HCT116 (cell line): ENCODE data around the gene TFDP1.

Experiments
- CEBPB ChIP-seq: IDR thresholded peaks from 2 replicates; pipeline ENCODE4 v1.6.1; 2012; ENCODE audit warnings: low read depth
- CTCF ChIP-seq, 3 experiments: fragments of 200-600 bp in 1 of 3; sonication (generic) in 1 of 3; IDR thresholded peaks in 2 of 3; conservative IDR thresholded peaks in 1 of 3; 2 replicates each; pipeline ENCODE4 v1.5.1; 2012 to 2017; ENCODE audit warnings: low read depth in 2 of 3, low read length in 2 of 3, antibody characterized with exemption in 1 of 3, borderline replicate concordance in 1 of 3, control low read depth in 1 of 3, mild to moderate bottlenecking in 1 of 3, mixed read lengths in 1 of 3, mixed run types in 1 of 3, moderate library complexity in 1 of 3; ENCODE audit not compliant: insufficient read depth in 1 of 3
- EZH2 ChIP-seq: fragments of 200-600 bp; sonication (generic); IDR thresholded peaks from 2 replicates; pipeline ENCODE4 v1.6.1; 2017; ENCODE audit warnings: antibody characterized with exemption, mixed run types
- EZH2phosphoT487 ChIP-seq: fragments of 200-600 bp; IDR thresholded peaks from 2 replicates; pipeline ENCODE4 v1.6.1; 2018; ENCODE audit warnings: antibody characterized with exemption, borderline replicate concordance
- FOSL1 ChIP-seq: IDR thresholded peaks from 2 replicates; pipeline ENCODE4 v1.6.1; 2012; ENCODE audit warnings: low read depth
- JUND ChIP-seq: IDR thresholded peaks from 2 replicates; pipeline ENCODE4 v1.6.1; 2012
- POLR2A ChIP-seq: IDR thresholded peaks from 2 replicates; pipeline ENCODE4 v1.7.0; 2011; ENCODE audit warnings: borderline replicate concordance; ENCODE audit not compliant: insufficient read depth, insufficient read length; ENCODE audit errors: extremely low read depth
- SP1 ChIP-seq: IDR thresholded peaks from 2 replicates; pipeline ENCODE4 v1.6.1; 2012; ENCODE audit warnings: low read depth
- ZFX ChIP-seq: fragments of 450-650 bp; IDR thresholded peaks from 2 replicates; pipeline ENCODE4 v1.6.1; 2017
- ZNF274 ChIP-seq: fragments of 200-500 bp; sonication (Bioruptor generic); IDR thresholded peaks from 2 replicates; pipeline ENCODE4 v1.6.1; 2014; ENCODE audit warnings: mild to moderate bottlenecking, low read depth, low read length, inconsistent platforms
- TF ChIP-seq, protein P1 (sequence below): IDR thresholded peaks from 2 replicates; pipeline ENCODE4 v1.6.1; 2012; ENCODE audit warnings: low read depth
- TF ChIP-seq, protein P2 (sequence below): IDR thresholded peaks from 2 replicates; pipeline ENCODE4 v1.6.1; 2011; ENCODE audit warnings: mild to moderate bottlenecking, low read length, moderate library complexity; ENCODE audit not compliant: insufficient replicate concordance; ENCODE audit errors: extremely low read depth
- TF ChIP-seq, protein P3 (sequence below): IDR thresholded peaks from 2 replicates; pipeline ENCODE4 v1.6.1; 2012

GRCh38 chr13:113552079-113552478 lies 32.5 kb upstream of the TFDP1 start:
- TF ChIP-seq CTCF (IDR thresholded peaks at IDR 0.05 in 2 of 3, conservative IDR thresholded peaks at IDR 0.05 in 1 of 3; ENCODE audit: borderline replicate concordance in 1 of 3, insufficient read depth in 1 of 3, low read depth in 2 of 3, low read length in 2 of 3) (no peak), POLR2A (no peak), EZH2phosphoT487 (no peak), EZH2 (no peak), ZFX (no peak), CEBPB (no peak), SP1 (no peak), JUND (no peak), ZNF274 (no peak), FOSL1 (no peak)
- TF ChIP-seq, protein P1, sequence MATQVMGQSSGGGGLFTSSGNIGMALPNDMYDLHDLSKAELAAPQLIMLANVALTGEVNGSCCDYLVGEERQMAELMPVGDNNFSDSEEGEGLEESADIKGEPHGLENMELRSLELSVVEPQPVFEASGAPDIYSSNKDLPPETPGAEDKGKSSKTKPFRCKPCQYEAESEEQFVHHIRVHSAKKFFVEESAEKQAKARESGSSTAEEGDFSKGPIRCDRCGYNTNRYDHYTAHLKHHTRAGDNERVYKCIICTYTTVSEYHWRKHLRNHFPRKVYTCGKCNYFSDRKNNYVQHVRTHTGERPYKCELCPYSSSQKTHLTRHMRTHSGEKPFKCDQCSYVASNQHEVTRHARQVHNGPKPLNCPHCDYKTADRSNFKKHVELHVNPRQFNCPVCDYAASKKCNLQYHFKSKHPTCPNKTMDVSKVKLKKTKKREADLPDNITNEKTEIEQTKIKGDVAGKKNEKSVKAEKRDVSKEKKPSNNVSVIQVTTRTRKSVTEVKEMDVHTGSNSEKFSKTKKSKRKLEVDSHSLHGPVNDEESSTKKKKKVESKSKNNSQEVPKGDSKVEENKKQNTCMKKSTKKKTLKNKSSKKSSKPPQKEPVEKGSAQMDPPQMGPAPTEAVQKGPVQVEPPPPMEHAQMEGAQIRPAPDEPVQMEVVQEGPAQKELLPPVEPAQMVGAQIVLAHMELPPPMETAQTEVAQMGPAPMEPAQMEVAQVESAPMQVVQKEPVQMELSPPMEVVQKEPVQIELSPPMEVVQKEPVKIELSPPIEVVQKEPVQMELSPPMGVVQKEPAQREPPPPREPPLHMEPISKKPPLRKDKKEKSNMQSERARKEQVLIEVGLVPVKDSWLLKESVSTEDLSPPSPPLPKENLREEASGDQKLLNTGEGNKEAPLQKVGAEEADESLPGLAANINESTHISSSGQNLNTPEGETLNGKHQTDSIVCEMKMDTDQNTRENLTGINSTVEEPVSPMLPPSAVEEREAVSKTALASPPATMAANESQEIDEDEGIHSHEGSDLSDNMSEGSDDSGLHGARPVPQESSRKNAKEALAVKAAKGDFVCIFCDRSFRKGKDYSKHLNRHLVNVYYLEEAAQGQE: no peak
- TF ChIP-seq, protein P2, sequence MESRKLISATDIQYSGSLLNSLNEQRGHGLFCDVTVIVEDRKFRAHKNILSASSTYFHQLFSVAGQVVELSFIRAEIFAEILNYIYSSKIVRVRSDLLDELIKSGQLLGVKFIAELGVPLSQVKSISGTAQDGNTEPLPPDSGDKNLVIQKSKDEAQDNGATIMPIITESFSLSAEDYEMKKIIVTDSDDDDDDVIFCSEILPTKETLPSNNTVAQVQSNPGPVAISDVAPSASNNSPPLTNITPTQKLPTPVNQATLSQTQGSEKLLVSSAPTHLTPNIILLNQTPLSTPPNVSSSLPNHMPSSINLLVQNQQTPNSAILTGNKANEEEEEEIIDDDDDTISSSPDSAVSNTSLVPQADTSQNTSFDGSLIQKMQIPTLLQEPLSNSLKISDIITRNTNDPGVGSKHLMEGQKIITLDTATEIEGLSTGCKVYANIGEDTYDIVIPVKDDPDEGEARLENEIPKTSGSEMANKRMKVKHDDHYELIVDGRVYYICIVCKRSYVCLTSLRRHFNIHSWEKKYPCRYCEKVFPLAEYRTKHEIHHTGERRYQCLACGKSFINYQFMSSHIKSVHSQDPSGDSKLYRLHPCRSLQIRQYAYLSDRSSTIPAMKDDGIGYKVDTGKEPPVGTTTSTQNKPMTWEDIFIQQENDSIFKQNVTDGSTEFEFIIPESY: no peak
- TF ChIP-seq, protein P3, sequence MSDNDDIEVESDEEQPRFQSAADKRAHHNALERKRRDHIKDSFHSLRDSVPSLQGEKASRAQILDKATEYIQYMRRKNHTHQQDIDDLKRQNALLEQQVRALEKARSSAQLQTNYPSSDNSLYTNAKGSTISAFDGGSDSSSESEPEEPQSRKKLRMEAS: no peak
